HFFc6 (cell line): ENCODE measurements around the gene TMCC1. TPM values are rescaled to one million over a fixed set of nuclear protein-coding genes. Genes with fewer than 3 reads are reported as not detected.

Experiments
- DNase-seq: peaks from one replicate; pipeline ENCODE4 v3.0.0-alpha.2; 2018
- H3K27ac Mint-ChIP-seq: 2 replicates; pipeline ENCODE4 v1.8.0; 2020; ENCODE audit warnings: mild to moderate bottlenecking, mixed read lengths
- H3K27me3 Mint-ChIP-seq: 2 replicates; pipeline ENCODE4 v1.8.0; 2021; ENCODE audit warnings: mild to moderate bottlenecking, moderate library complexity, mixed read lengths; ENCODE audit not compliant: insufficient read depth
- H3K36me3 Mint-ChIP-seq: 2 replicates; pipeline ENCODE4 v1.8.0; 2021; ENCODE audit warnings: low read depth, mixed read lengths
- H3K4me1 Mint-ChIP-seq: 2 replicates; pipeline ENCODE4 v1.8.0; 2020; ENCODE audit warnings: low read depth, mixed read lengths
- H3K4me3 Mint-ChIP-seq: 2 replicates; pipeline ENCODE4 v1.8.0; 2020; ENCODE audit warnings: mild to moderate bottlenecking, moderate library complexity, mixed read lengths
- H3K9me3 Mint-ChIP-seq: 2 replicates; pipeline ENCODE4 v1.8.0; 2020; ENCODE audit warnings: mild to moderate bottlenecking, mixed read lengths
- CTCF ChIP-seq: fragments of 200-600 bp; sonication (generic); IDR thresholded peaks from 2 replicates; pipeline ENCODE4 v1.5.0; 2021; ENCODE audit warnings: antibody characterized with exemption, mild to moderate bottlenecking
- total RNA-seq, 6 experiments: library from RNA; stranded (reverse); fragmentation: NEBNext Ultra II Directional; extraction: Animal tissue kit (Norgen Biotek cat#: 25700); gene quantifications; 2 replicates in 1 of 6; 3 replicates in 5 of 6; pipeline ENCODE4 v1.2.3, GENCODE V29; 2021

The TMCC1 gene
- total RNA-seq, 6 experiments from 2014 or later: 14.3 to 20.8 (median 16.7) TPM

GRCh38 chr3:129783470-129783869 lies 110.0 kb downstream of the TMCC1 start:
- DNase-seq: peak; percentile 26
- no peaks in the 10 kb centered on the region for H3K27me3 Mint-ChIP-seq
- peak overlapping the region; percentile 41; the same call in 1 of the 2 replicates for H3K27ac Mint-ChIP-seq
- H3K9me3 Mint-ChIP-seq: 0 out of 2 replicates have a peak, but pooled peaks cover 4% of the 10 kb centered on the region
- H3K36me3 Mint-ChIP-seq: peaks cover 4% of the 10 kb centered on the region; the same call in 1 of the 2 replicates
- no peak for TF ChIP-seq CTCF
- H3K4me3 Mint-ChIP-seq: peak overlapping the region; percentile 63
- H3K4me1 Mint-ChIP-seq: peaks cover 16% of the 10 kb centered on the region

- no peak overlapping the region for H3K4me3 Mint-ChIP-seq
- H3K9me3 Mint-ChIP-seq: 0 out of 2 replicates have a peak, but pooled peaks cover 2% of the 10 kb centered on the region
- H3K36me3 Mint-ChIP-seq: peaks cover 9% of the 10 kb centered on the region
- no peak overlapping the region for H3K27ac Mint-ChIP-seq
- H3K27me3 Mint-ChIP-seq: no peaks in the 10 kb centered on the region
- peaks cover 26% of the 10 kb centered on the region for H3K4me1 Mint-ChIP-seq
- no peak for DNase-seq
- no peak for TF ChIP-seq CTCF
These were observed 114.6 kb downstream of the TMCC1 start for GRCh38 chr3:129778871-129779270.

DNA sequence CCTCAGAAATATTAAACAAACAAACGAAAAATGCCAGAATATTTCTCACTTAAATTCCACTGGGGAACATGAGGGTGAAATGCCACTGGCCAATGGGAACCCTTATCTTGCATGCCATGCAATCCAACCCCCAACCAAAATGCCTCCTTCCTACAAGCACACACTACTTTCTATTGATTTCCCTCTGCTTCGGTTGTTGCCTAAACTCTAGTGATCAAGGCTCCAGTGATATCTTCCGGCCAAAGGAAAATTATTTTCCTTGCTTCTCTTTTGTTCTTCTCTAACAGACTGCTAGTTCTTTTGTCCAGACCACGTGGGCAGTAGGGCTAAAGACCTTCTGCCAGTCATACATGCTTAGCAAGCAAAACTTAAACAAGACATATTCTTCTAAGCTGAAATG lies 115.7 kb downstream of the TMCC1 start:
- H3K27ac Mint-ChIP-seq: no peak overlapping the region; the same call in 1 of the 2 replicates
- no peak for TF ChIP-seq CTCF
- no peak overlapping the region for H3K4me3 Mint-ChIP-seq
- no peaks in the 10 kb centered on the region for H3K9me3 Mint-ChIP-seq
- DNase-seq: no peak
- H3K4me1 Mint-ChIP-seq: peaks cover 15% of the 10 kb centered on the region
- H3K27me3 Mint-ChIP-seq: no peaks in the 10 kb centered on the region; the same call in 1 of the 2 replicates
- peaks cover 6% of the 10 kb centered on the region for H3K36me3 Mint-ChIP-seq

DNA sequence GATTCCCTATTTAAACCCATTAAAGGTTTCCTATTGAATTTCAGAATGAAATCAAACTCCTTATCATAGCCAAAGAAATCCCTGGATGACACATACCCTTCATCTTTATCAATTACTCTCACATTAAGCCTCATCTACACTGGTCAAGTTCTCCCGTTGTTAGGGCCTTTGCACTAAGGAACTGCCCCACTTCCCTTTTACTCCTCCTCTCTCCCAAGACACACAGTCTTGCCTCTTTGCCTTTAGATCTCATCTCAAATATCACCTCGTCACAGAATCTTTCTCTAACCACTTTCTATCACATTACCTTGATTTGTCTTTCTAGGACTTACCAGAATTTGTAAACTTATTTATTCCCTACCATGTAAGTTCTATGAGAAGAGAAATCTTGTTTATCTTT lies 117.6 kb downstream of the TMCC1 start:
- Mint-ChIP-seq H3K27ac (no peak overlapping the region), H3K27me3 (no peaks in the 10 kb centered on the region; the same call in 1 of the 2 replicates), H3K9me3 (no peaks in the 10 kb centered on the region), H3K4me1 (peaks cover 12% of the 10 kb centered on the region), H3K36me3 (peaks cover 6% of the 10 kb centered on the region), H3K4me3 (no peak overlapping the region)
- no peak for TF ChIP-seq CTCF
- DNase-seq: no peak

GRCh38 chr3:129773691-129774663 lies 119.5 kb downstream of the TMCC1 start:
- Mint-ChIP-seq H3K27me3 (no peaks in the 10 kb centered on the region; the same call in 1 of the 2 replicates), H3K9me3 (no peaks in the 10 kb centered on the region), H3K36me3 (peaks cover 6% of the 10 kb centered on the region), H3K27ac (no peak overlapping the region), H3K4me1 (peaks cover 12% of the 10 kb centered on the region), H3K4me3 (no peak overlapping the region)
- no peak for TF ChIP-seq CTCF
- no peak for DNase-seq
